ENCODE data around the gene MT1F. TPM values are rescaled to one million over a fixed set of nuclear protein-coding genes. Genes with fewer than 3 reads are reported as not detected.

The MT1F gene
- total RNA-seq, 1 donor, result 3.3 TPM

GRCh38 chr16:56690420-56691122 is 32.8 kb downstream of the MT1F start:
- no peak for DNase-seq (ENCODE audit: insufficient read length, low spot score, missing footprints)
- Histone ChIP-seq H3K27ac (ENCODE audit: low read depth, low read length) (no peak overlapping the region), H3K4me3 (ENCODE audit: insufficient read depth, low read length) (no peak overlapping the region), H3K4me2 (ENCODE audit: insufficient read depth, low read length) (no peak overlapping the region), H3K9me3 (ENCODE audit: low read depth, low read length) (no peaks in the 10 kb centered on the region), H3K4me1 (ENCODE audit: insufficient read depth, low read length) (no peaks in the 10 kb centered on the region), H3K36me3 (ENCODE audit: insufficient read depth, low read length) (no peaks in the 10 kb centered on the region), H2AFZ (ENCODE audit: low read length) (no peak overlapping the region), H3K79me2 (ENCODE audit: insufficient read depth, low read length) (no peaks in the 10 kb centered on the region), H3K27me3 (ENCODE audit: insufficient read depth, low read length) (no peaks in the 10 kb centered on the region), H4K20me1 (ENCODE audit: insufficient read depth, low read length) (no peaks in the 10 kb centered on the region)
- TF ChIP-seq CTCF (IDR thresholded peaks at IDR 0.05; ENCODE audit: extremely low read depth, low read depth, low read length), result no peak

- DNase-seq (ENCODE audit: insufficient read length, low spot score, missing footprints), result no peak
- no peaks in the 10 kb centered on the region for H3K9me3 ChIP-seq (ENCODE audit: low read depth, low read length)
- H3K27ac ChIP-seq (ENCODE audit: low read depth, low read length), result no peak overlapping the region
- H3K36me3 ChIP-seq (ENCODE audit: insufficient read depth, low read length), result no peaks in the 10 kb centered on the region
- H3K4me3 ChIP-seq (ENCODE audit: insufficient read depth, low read length), result no peak overlapping the region
- H3K79me2 ChIP-seq (ENCODE audit: insufficient read depth, low read length), result no peaks in the 10 kb centered on the region
- no peaks in the 10 kb centered on the region for H4K20me1 ChIP-seq (ENCODE audit: insufficient read depth, low read length)
- no peak overlapping the region for H3K4me2 ChIP-seq (ENCODE audit: insufficient read depth, low read length)
- TF ChIP-seq CTCF (IDR thresholded peaks at IDR 0.05; ENCODE audit: extremely low read depth, low read depth, low read length), result no peak
- no peak overlapping the region for H2AFZ ChIP-seq (ENCODE audit: low read length)
- H3K4me1 ChIP-seq (ENCODE audit: insufficient read depth, low read length), result no peaks in the 10 kb centered on the region
- H3K27me3 ChIP-seq (ENCODE audit: insufficient read depth, low read length), result no peaks in the 10 kb centered on the region
Observed at GRCh38 chr16:56691885-56692284, 34.1 kb downstream of the MT1F start.

GRCh38 chr16:56695246-56695645 is 37.5 kb downstream of the MT1F start:
- no peaks in the 10 kb centered on the region for H3K9me3 ChIP-seq (ENCODE audit: low read depth, low read length)
- H4K20me1 ChIP-seq (ENCODE audit: insufficient read depth, low read length), result no peaks in the 10 kb centered on the region
- no peak for TF ChIP-seq CTCF (IDR thresholded peaks at IDR 0.05; ENCODE audit: extremely low read depth, low read depth, low read length)
- DNase-seq (ENCODE audit: insufficient read length, low spot score, missing footprints), result no peak
- no peaks in the 10 kb centered on the region for H3K36me3 ChIP-seq (ENCODE audit: insufficient read depth, low read length)
- no peak overlapping the region for H3K4me3 ChIP-seq (ENCODE audit: insufficient read depth, low read length)
- H3K79me2 ChIP-seq (ENCODE audit: insufficient read depth, low read length), result no peaks in the 10 kb centered on the region
- no peak overlapping the region for H3K4me2 ChIP-seq (ENCODE audit: insufficient read depth, low read length)
- no peaks in the 10 kb centered on the region for H3K27me3 ChIP-seq (ENCODE audit: insufficient read depth, low read length)
- H2AFZ ChIP-seq (ENCODE audit: low read length), result no peak overlapping the region
- no peaks in the 10 kb centered on the region for H3K4me1 ChIP-seq (ENCODE audit: insufficient read depth, low read length)
- no peak overlapping the region for H3K27ac ChIP-seq (ENCODE audit: low read depth, low read length)

- no peak overlapping the region for H2AFZ ChIP-seq (ENCODE audit: low read length)
- no peak overlapping the region for H3K4me3 ChIP-seq (ENCODE audit: insufficient read depth, low read length)
- H3K4me2 ChIP-seq (ENCODE audit: insufficient read depth, low read length), result no peak overlapping the region
- H3K36me3 ChIP-seq (ENCODE audit: insufficient read depth, low read length), result no peaks in the 10 kb centered on the region
- no peaks in the 10 kb centered on the region for H3K27me3 ChIP-seq (ENCODE audit: insufficient read depth, low read length)
- TF ChIP-seq CTCF (IDR thresholded peaks at IDR 0.05; ENCODE audit: extremely low read depth, low read depth, low read length), result no peak
- H3K79me2 ChIP-seq (ENCODE audit: insufficient read depth, low read length), result no peaks in the 10 kb centered on the region
- no peak for DNase-seq (ENCODE audit: insufficient read length, low spot score, missing footprints)
- no peak overlapping the region for H3K27ac ChIP-seq (ENCODE audit: low read depth, low read length)
- no peaks in the 10 kb centered on the region for H3K4me1 ChIP-seq (ENCODE audit: insufficient read depth, low read length)
- no peaks in the 10 kb centered on the region for H4K20me1 ChIP-seq (ENCODE audit: insufficient read depth, low read length)
- H3K9me3 ChIP-seq (ENCODE audit: low read depth, low read length), result no peaks in the 10 kb centered on the region
Observed at GRCh38 chr16:56697456-56698155, 39.8 kb downstream of the MT1F start.
